Activated gamma-delta T cell treated with Interleukin-2 at 50 U/mL for 16 hours (primary cell): Measurements from ENCODE around the gene EZR.

Source experiments
- DNase-seq: peaks from one replicate; pipeline ENCODE4 v3.0.0-alpha.2; 2020

Gene EZR

GRCh38 chr6:158819213-158819976 lies at the start of gene EZR:
Gene EZR (minus strand): TSS chr6:158819368. CDS start chr6:158818093, 1,275 bp downstream.
- peak; percentile 78 for DNase-seq

GRCh38 chr6:158868122-158868480 lies 48.9 kb upstream of the EZR start:
- no peak for DNase-seq

GRCh38 chr6:158867381-158868121 lies 48.4 kb upstream of the EZR start:
- DNase-seq, result no peak

- no peak for DNase-seq
Measured at GRCh38 chr6:158865769-158866168, 46.6 kb upstream of the EZR start.

GRCh38 chr6:158863646-158864045 lies 44.5 kb upstream of the EZR start:
- DNase-seq, result no peak

- DNase-seq, result no peak
Measured at GRCh38 chr6:158861686-158862381, 42.7 kb upstream of the EZR start.

GRCh38 chr6:158860279-158860865 lies 41.2 kb upstream of the EZR start:
- no peak for DNase-seq

- no peak for DNase-seq
Measured at GRCh38 chr6:158856261-158856660, 37.1 kb upstream of the EZR start.

GRCh38 chr6:158854214-158855101 lies 35.3 kb upstream of the EZR start:
- DNase-seq, result no peak

GRCh38 chr6:158853880-158854213 lies 34.7 kb upstream of the EZR start:
- no peak for DNase-seq

GRCh38 chr6:158853072-158853879 lies 34.1 kb upstream of the EZR start:
- peak; percentile 87 for DNase-seq

GRCh38 chr6:158852312-158853071 lies 33.3 kb upstream of the EZR start:
- DNase-seq, result no peak

- DNase-seq, result no peak
Measured at GRCh38 chr6:158850807-158851115, 31.6 kb upstream of the EZR start.

GRCh38 chr6:158849899-158850806 lies 31.0 kb upstream of the EZR start:
- DNase-seq, result peak; percentile 58

- DNase-seq, result no peak
Measured at GRCh38 chr6:158848490-158848895, 29.3 kb upstream of the EZR start.

GRCh38 chr6:158847786-158848185 lies 28.6 kb upstream of the EZR start:
- DNase-seq, result no peak

- no peak for DNase-seq
Measured at GRCh38 chr6:158847012-158847529, 27.9 kb upstream of the EZR start.

- DNase-seq, result no peak
Measured at GRCh38 chr6:158843751-158844683, 24.8 kb upstream of the EZR start.
